HepG2 (cell line): Measurements from ENCODE around the gene ANKRD11. TPM values are rescaled to one million over a fixed set of nuclear protein-coding genes. Genes with fewer than 3 reads are reported as not detected.

Experiments used
- CBX2 ChIP-seq, 2 experiments: fragments of 200-600 bp in 1 of 2; sonication (generic); formaldehyde crosslinking in 1 of 2; IDR thresholded peaks; 2 replicates each; pipeline versions ENCODE4 v1.7.0 to v1.8.1; 2018 to 2022; ENCODE audit warnings: low read depth in 2 of 2, low read length in 1 of 2, mild to moderate bottlenecking in 1 of 2, missing genetic modification reagents in 1 of 2
- CCAR2 ChIP-seq: fragments of 200-400 bp; formaldehyde crosslinking; optimal IDR thresholded peaks from 2 replicates; pipeline ENCODE3; 2018; ENCODE audit warnings: low read depth, mild to moderate bottlenecking, low read length, moderate library complexity
- MBNL3 ChIP-seq: fragments of 250-450 bp; sonication (Bioruptor Pico); conservative IDR thresholded peaks from 2 replicates; pipeline ENCODE4 v1.8.0; 2022; ENCODE audit warnings: mild to moderate bottlenecking, inconsistent platforms
- MED13 ChIP-seq: sonication (generic); formaldehyde crosslinking; IDR thresholded peaks from 2 replicates; pipeline ENCODE4 v1.5.0; 2020; ENCODE audit warnings: missing genetic modification reagents
- PRMT3 ChIP-seq: sonication (generic); formaldehyde crosslinking; IDR thresholded peaks from 2 replicates; pipeline ENCODE4 v1.8.1; 2022; ENCODE audit warnings: low read depth, mild to moderate bottlenecking, moderate library complexity, missing genetic modification reagents, borderline replicate concordance
- ZMAT3 ChIP-seq: sonication (generic); formaldehyde crosslinking; conservative IDR thresholded peaks from 2 replicates; pipeline ENCODE4 v1.7.0; 2021; ENCODE audit warnings: missing genetic modification reagents
- ZNF292 ChIP-seq: sonication (generic); formaldehyde crosslinking; IDR thresholded peaks from 2 replicates; pipeline ENCODE4 v1.8.1; 2022; ENCODE audit warnings: mild to moderate bottlenecking, low read depth, missing genetic modification reagents, borderline replicate concordance
- ZNF296 ChIP-seq: sonication (generic); formaldehyde crosslinking; conservative IDR thresholded peaks from 2 replicates; pipeline ENCODE4 v1.5.0; 2020; ENCODE audit warnings: mild to moderate bottlenecking, missing genetic modification reagents
- ZNF329 ChIP-seq: sonication (generic); formaldehyde crosslinking; IDR thresholded peaks from 2 replicates; pipeline ENCODE4 v1.9.0; 2021; ENCODE audit warnings: low read depth, mild to moderate bottlenecking, missing genetic modification reagents
- ZNF33A ChIP-seq: sonication (generic); formaldehyde crosslinking; IDR thresholded peaks from 2 replicates; pipeline ENCODE4 v1.5.1; 2020; ENCODE audit warnings: missing genetic modification reagents, mild to moderate bottlenecking, moderate library complexity, borderline replicate concordance
- ZNF33B ChIP-seq: sonication (generic); formaldehyde crosslinking; IDR thresholded peaks from 2 replicates; pipeline ENCODE4 v1.5.1; 2020; ENCODE audit warnings: mild to moderate bottlenecking, missing genetic modification reagents
- ZNF530 ChIP-seq: sonication (generic); formaldehyde crosslinking; IDR thresholded peaks from 2 replicates; pipeline ENCODE4 v1.5.0; 2020; ENCODE audit warnings: low read depth, mild to moderate bottlenecking, missing genetic modification reagents
- ZNF546 ChIP-seq: sonication (generic); formaldehyde crosslinking; conservative IDR thresholded peaks from 2 replicates; pipeline ENCODE4 v1.8.1; 2023; ENCODE audit warnings: mild to moderate bottlenecking, missing genetic modification reagents
- polyA plus RNA-seq, 8 experiments: library from polyadenylated mRNA; depleted of rRNA in 3 of 8; stranded (reverse) in 7 of 8; unstranded in 1 of 8; fragments of >200 nt; fragmentation: Illumina TruSeq in 4 of 8; extraction: Trizol in 4 of 8; gene quantifications; 2 replicates each; pipeline versions ENCODE4 v1.2.1 to v1.2.3, GENCODE V29; 2011 to 2016; ENCODE audit warnings: low read depth in 4 of 8, missing spikeins in 1 of 8, mixed read lengths in 1 of 8; ENCODE audit not compliant: insufficient read depth in 1 of 8
- total RNA-seq, 5 experiments: library from RNA; depleted of rRNA; stranded (reverse); fragments of >200 nt; fragmentation: Illumina TruSeq; extraction: Trizol; gene quantifications; 2 replicates each; pipeline ENCODE4 v1.2.3, GENCODE V29; 2016; ENCODE audit warnings: low read depth in 1 of 5
- TF ChIP-seq, protein P1 (sequence below): sonication (generic); formaldehyde crosslinking; IDR thresholded peaks from 2 replicates; pipeline ENCODE4 v1.5.0; 2020; ENCODE audit warnings: missing genetic modification reagents
- TF ChIP-seq, protein P2 (sequence below): sonication (generic); formaldehyde crosslinking; IDR thresholded peaks from 2 replicates; pipeline ENCODE4 v1.4.0; 2020; ENCODE audit warnings: missing genetic modification reagents
- TF ChIP-seq, protein P3 (sequence below): sonication (generic); formaldehyde crosslinking; IDR thresholded peaks from 2 replicates; pipeline ENCODE4 v1.9.0; 2021; ENCODE audit warnings: missing genetic modification reagents, mild to moderate bottlenecking, borderline replicate concordance
- TF ChIP-seq, protein P4 (sequence below): sonication (generic); formaldehyde crosslinking; conservative IDR thresholded peaks from 2 replicates; pipeline ENCODE4 v1.4.0; 2020; ENCODE audit warnings: mild to moderate bottlenecking, missing genetic modification reagents, moderate library complexity

The ANKRD11 gene
- total and polyA plus RNA-seq, 2 of the 13 experiments (the other 11 are each of a cell fraction or from before 2014, with no cell fraction given) = 21.4 to 38.4 TPM

DNA sequence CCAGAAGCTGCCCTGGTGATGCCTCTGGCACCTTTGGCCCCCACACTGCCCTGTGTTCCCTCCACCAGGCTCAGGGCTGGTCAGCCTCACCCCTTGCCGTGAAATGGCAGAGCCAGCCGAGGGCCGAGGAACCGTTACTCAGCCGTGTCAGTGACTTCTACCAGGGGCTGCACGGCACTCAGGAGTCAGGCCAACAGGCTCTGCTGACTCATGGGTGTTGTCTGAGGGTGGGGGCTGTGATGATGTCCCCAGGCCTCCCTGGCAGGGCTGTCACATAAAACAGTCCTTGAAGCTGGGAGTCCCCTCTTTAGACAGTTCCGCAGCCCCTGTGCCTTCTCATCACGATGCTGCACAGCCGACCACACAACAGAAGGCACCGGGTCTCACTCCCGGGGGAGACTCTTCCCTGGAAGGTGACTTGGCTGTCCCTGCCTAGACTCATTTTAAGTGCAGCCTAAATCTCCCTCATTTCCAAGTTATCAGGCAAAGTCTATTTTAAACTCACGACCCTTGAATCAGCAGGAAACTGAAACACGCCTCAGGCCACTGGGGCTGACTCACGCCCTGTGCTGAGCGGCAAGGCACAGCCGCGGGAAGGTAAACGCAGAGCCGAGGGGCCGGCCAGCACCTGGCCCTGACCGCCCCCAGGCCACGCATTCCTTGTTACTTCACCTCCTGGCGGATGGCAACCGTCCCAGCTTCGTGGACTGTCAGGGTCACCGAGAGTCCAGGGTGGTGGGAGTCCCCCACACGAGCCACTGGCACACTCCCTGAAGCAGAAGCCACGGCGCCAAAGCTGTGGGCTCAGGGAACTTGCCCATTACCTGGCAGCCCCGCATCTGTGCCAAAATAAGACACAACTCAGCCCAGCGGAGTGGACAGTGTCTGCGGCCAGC lies 170.2 kb downstream of the ANKRD11 start (continued):
- TF ChIP-seq, protein P1, sequence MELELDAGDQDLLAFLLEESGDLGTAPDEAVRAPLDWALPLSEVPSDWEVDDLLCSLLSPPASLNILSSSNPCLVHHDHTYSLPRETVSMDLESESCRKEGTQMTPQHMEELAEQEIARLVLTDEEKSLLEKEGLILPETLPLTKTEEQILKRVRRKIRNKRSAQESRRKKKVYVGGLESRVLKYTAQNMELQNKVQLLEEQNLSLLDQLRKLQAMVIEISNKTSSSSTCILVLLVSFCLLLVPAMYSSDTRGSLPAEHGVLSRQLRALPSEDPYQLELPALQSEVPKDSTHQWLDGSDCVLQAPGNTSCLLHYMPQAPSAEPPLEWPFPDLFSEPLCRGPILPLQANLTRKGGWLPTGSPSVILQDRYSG (CRISPR knock-in tag) = no peak
- TF ChIP-seq, protein P2, sequence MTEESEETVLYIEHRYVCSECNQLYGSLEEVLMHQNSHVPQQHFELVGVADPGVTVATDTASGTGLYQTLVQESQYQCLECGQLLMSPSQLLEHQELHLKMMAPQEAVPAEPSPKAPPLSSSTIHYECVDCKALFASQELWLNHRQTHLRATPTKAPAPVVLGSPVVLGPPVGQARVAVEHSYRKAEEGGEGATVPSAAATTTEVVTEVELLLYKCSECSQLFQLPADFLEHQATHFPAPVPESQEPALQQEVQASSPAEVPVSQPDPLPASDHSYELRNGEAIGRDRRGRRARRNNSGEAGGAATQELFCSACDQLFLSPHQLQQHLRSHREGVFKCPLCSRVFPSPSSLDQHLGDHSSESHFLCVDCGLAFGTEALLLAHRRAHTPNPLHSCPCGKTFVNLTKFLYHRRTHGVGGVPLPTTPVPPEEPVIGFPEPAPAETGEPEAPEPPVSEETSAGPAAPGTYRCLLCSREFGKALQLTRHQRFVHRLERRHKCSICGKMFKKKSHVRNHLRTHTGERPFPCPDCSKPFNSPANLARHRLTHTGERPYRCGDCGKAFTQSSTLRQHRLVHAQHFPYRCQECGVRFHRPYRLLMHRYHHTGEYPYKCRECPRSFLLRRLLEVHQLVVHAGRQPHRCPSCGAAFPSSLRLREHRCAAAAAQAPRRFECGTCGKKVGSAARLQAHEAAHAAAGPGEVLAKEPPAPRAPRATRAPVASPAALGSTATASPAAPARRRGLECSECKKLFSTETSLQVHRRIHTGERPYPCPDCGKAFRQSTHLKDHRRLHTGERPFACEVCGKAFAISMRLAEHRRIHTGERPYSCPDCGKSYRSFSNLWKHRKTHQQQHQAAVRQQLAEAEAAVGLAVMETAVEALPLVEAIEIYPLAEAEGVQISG (CRISPR knock-in tag) = no peak
- TF ChIP-seq ZNF296 (CRISPR knock-in tag) (no peak; the same call in 1 of the 2 replicates), ZNF33A (CRISPR knock-in tag) (no peak), ZNF530 (CRISPR knock-in tag) (no peak), ZMAT3 (CRISPR knock-in tag) (no peak; the same call in 1 of the 2 replicates), ZNF546 (no peak), ZNF33B (CRISPR knock-in tag) (no peak; the same call in 1 of the 2 replicates), CCAR2 (no peak), CBX2 (IDR thresholded peaks at IDR 0.05; ENCODE audit: low read depth, low read length) (no peak), CBX2 (CRISPR knock-in tag; IDR thresholded peaks at IDR 0.05; ENCODE audit: low read depth) (no peak), MED13 (CRISPR knock-in tag) (no peak), MBNL3 (CRISPR knock-in tag) (no peak), ZNF292 (CRISPR knock-in tag) (0 out of 2 replicates have a peak, but pooled peaks have one; percentile 52), ZNF329 (CRISPR knock-in tag) (0 out of 2 replicates have a peak, but pooled peaks have one; percentile 9), PRMT3 (no peak)
- TF ChIP-seq, protein P3, sequence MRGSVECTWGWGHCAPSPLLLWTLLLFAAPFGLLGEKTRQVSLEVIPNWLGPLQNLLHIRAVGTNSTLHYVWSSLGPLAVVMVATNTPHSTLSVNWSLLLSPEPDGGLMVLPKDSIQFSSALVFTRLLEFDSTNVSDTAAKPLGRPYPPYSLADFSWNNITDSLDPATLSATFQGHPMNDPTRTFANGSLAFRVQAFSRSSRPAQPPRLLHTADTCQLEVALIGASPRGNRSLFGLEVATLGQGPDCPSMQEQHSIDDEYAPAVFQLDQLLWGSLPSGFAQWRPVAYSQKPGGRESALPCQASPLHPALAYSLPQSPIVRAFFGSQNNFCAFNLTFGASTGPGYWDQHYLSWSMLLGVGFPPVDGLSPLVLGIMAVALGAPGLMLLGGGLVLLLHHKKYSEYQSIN (CRISPR knock-in tag) = no peak
- TF ChIP-seq, protein P4, sequence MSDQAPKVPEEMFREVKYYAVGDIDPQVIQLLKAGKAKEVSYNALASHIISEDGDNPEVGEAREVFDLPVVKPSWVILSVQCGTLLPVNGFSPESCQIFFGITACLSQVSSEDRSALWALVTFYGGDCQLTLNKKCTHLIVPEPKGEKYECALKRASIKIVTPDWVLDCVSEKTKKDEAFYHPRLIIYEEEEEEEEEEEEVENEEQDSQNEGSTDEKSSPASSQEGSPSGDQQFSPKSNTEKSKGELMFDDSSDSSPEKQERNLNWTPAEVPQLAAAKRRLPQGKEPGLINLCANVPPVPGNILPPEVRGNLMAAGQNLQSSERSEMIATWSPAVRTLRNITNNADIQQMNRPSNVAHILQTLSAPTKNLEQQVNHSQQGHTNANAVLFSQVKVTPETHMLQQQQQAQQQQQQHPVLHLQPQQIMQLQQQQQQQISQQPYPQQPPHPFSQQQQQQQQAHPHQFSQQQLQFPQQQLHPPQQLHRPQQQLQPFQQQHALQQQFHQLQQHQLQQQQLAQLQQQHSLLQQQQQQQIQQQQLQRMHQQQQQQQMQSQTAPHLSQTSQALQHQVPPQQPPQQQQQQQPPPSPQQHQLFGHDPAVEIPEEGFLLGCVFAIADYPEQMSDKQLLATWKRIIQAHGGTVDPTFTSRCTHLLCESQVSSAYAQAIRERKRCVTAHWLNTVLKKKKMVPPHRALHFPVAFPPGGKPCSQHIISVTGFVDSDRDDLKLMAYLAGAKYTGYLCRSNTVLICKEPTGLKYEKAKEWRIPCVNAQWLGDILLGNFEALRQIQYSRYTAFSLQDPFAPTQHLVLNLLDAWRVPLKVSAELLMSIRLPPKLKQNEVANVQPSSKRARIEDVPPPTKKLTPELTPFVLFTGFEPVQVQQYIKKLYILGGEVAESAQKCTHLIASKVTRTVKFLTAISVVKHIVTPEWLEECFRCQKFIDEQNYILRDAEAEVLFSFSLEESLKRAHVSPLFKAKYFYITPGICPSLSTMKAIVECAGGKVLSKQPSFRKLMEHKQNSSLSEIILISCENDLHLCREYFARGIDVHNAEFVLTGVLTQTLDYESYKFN (CRISPR knock-in tag) = no peak; the same call in 1 of the 2 replicates
